Small intestine (tissue), 7 donors: Measurements from ENCODE around the gene TGM6. TPM values are rescaled to one million over a fixed set of nuclear protein-coding genes. Genes with fewer than 3 reads are reported as not detected.

Experiments
- DNase-seq, 2 donors: peaks; one replicate each; pipeline versions ENCODE4 v3.0.0 to v3.0.0-alpha.2; 2013
- FAIRE-seq: peaks from 2 replicates; lab custom pipeline; 2012; peaks lifted over from hg19 to GRCh38; lab: Jason Lieb, UNC
- H3K27ac ChIP-seq, 3 donors: one replicate each; pipeline ENCODE4 v1.5.1; 2013; ENCODE audit warnings: low read length in 2 of 3, mild to moderate bottlenecking in 2 of 3, control low read depth in 1 of 3, inconsistent platforms in 1 of 3, low read depth in 1 of 3, moderate library complexity in 1 of 3
- H3K27me3 ChIP-seq, 3 donors: one replicate each; pipeline ENCODE4 v1.6.1; 2013; ENCODE audit warnings: low read length in 3 of 3, inconsistent platforms in 1 of 3; ENCODE audit not compliant: control insufficient read depth in 3 of 3, insufficient read depth in 3 of 3
- H3K36me3 ChIP-seq, 3 donors: one replicate each; pipeline ENCODE4 v1.6.1; 2013; ENCODE audit warnings: low read length in 3 of 3, inconsistent platforms in 1 of 3, low read depth in 1 of 3, mild to moderate bottlenecking in 1 of 3, moderate library complexity in 1 of 3; ENCODE audit not compliant: control insufficient read depth in 3 of 3, insufficient read depth in 2 of 3
- H3K4me1 ChIP-seq, 3 donors: one replicate each; pipeline ENCODE4 v1.6.1; 2013; ENCODE audit warnings: low read length in 2 of 3, inconsistent platforms in 1 of 3, low read depth in 1 of 3, mild to moderate bottlenecking in 1 of 3, moderate library complexity in 1 of 3; ENCODE audit not compliant: control insufficient read depth in 3 of 3, insufficient read depth in 2 of 3
- H3K4me3 ChIP-seq, 3 donors: one replicate each; pipeline ENCODE4 v1.5.1; 2013; ENCODE audit warnings: low read length in 3 of 3, control low read depth in 1 of 3, inconsistent platforms in 1 of 3, low read depth in 1 of 3, mild to moderate bottlenecking in 1 of 3, moderate library complexity in 1 of 3
- H3K9me3 ChIP-seq, 2 donors: one replicate each; pipeline ENCODE4 v1.6.1; 2013; ENCODE audit warnings: low read depth in 1 of 2, low read length in 1 of 2; ENCODE audit not compliant: control insufficient read depth in 2 of 2, insufficient read depth in 1 of 2
- WGBS, 3 donors: extraction: QIAGEN DNeasy Blood & Tissue Kit; methylation state at CpG; one replicate each; pipeline ENCODE4 v1.1.7; 2013; 5-methylcytosine and 5-hydroxymethylcytosine counted together
- polyA plus RNA-seq, 4 donors: library from polyadenylated mRNA; stranded (reverse) in 3 of 4; unstranded in 1 of 4; fragments of 200-250 nt in 3 of 4; fragments of 120-200 nt in 1 of 4; gene quantifications; one replicate each; pipeline versions ENCODE4 v1.2.1 to v1.2.3, GENCODE V29; 2013
- donor health status: healthy with polysubstance abuse.
- donor health status: control.
- donor health status: control.
- donor health status: Bipolar disorder and iron deficiency.
- donor health status: healthy.

Gene TGM6
- polyA plus RNA-seq, 4 donors = not detected

DNA sequence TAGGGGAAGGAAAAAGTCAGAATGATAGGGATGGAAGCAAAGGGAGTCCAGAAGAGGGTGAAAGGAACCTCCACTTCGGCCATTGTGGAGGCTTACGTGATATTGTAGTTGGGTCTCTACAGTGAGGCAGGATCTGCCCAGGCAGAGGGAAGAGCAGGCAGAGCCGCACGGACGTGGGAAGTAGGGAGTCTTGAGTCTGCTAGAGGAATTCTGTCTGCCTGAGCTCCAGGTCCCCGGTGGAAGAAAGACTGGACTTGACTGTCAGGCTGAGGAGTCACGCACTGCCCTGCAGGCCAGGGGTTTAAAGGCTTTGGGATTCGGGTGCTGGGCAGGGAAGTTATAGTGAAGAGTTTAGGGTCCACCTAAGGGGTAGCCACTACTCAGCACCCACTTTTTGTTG, 16.4 kb downstream of the TGM6 start:
- H3K27me3 ChIP-seq = no peaks in the 10 kb centered on the region
- peaks cover 0 to 2% of the 10 kb centered on the region in 2 donors for H3K9me3 ChIP-seq
- no peaks in the 10 kb centered on the region for H3K4me1 ChIP-seq
- no peak for DNase-seq
- H3K36me3 ChIP-seq = no peaks in the 10 kb centered on the region
- WGBS, 3 donors = 90 to 91% (median 91%) methylated on average over 8 of the region's 8 CpGs
- H3K4me3 ChIP-seq = no peak overlapping the region
- no peak overlapping the region for H3K27ac ChIP-seq
- no peak for FAIRE-seq

DNA sequence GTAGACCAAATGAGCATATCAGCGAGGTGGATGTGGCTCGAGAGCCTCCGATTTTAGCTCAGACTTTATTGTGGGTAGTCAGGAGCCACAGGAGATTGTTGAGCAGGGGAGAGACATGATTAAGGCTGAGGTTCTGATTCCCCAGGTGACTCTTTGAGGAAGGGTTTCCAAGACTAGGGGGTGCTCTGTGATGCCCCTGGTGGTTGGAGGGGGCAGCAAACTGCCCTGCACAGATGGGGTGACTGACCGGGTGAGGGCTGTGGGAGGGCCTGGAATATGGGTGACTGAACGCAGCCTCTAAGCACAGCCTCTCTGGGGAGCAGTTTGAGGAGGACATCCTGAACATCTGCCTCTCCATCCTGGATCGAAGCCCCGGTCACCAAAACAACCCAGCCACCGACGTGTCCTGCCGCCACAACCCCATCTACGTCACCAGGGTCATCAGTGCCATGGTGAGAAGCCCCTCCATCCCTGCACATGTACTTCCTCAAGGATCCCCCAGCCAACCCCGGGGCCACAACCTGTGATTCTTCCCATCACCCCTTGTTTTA, 17.0 kb downstream of the TGM6 start:
- H3K27ac ChIP-seq = no peak overlapping the region
- no peak for FAIRE-seq
- H3K9me3 ChIP-seq = peaks cover 0 to 2% of the 10 kb centered on the region in 2 donors
- H3K4me3 ChIP-seq = no peak overlapping the region
- no peaks in the 10 kb centered on the region for H3K27me3 ChIP-seq
- no peaks in the 10 kb centered on the region for H3K4me1 ChIP-seq
- no peaks in the 10 kb centered on the region for H3K36me3 ChIP-seq
- WGBS, 3 donors = 85 to 89% (median 88%) methylated on average over 11 to 12 of the region's 12 CpGs
- DNase-seq = no peak

GRCh38 chr20:2398449-2398848, 17.7 kb downstream of the TGM6 start:
- Histone ChIP-seq H3K9me3 (peaks cover 0 to 2% of the 10 kb centered on the region in 2 donors), H3K4me3 (no peak overlapping the region), H3K27ac (no peak overlapping the region), H3K4me1 (no peaks in the 10 kb centered on the region), H3K36me3 (no peaks in the 10 kb centered on the region), H3K27me3 (no peaks in the 10 kb centered on the region)
- FAIRE-seq = no peak
- DNase-seq = no peak
- WGBS, 3 donors = 79 to 82% (median 80%) methylated on average over 1 of the region's 1 CpG

GRCh38 chr20:2399390-2399789, 18.7 kb downstream of the TGM6 start:
- no peak overlapping the region for H3K27ac ChIP-seq
- H3K4me1 ChIP-seq = no peaks in the 10 kb centered on the region
- H3K4me3 ChIP-seq = no peak overlapping the region
- FAIRE-seq (no peak), DNase-seq (no peak)
- 94% methylated on average over 16 of the region's 16 CpGs for WGBS, 3 donors
- H3K27me3 ChIP-seq = no peaks in the 10 kb centered on the region
- H3K9me3 ChIP-seq = peaks cover 0 to 2% of the 10 kb centered on the region in 2 donors
- no peaks in the 10 kb centered on the region for H3K36me3 ChIP-seq

GRCh38 chr20:2400290-2400689, 19.6 kb downstream of the TGM6 start:
- no peaks in the 10 kb centered on the region for H3K36me3 ChIP-seq
- peaks cover 0 to 6% of the 10 kb centered on the region in 2 donors for H3K9me3 ChIP-seq
- DNase-seq = no peak
- H3K27ac ChIP-seq = no peak overlapping the region
- no peak for FAIRE-seq
- no peaks in the 10 kb centered on the region for H3K27me3 ChIP-seq
- H3K4me1 ChIP-seq = no peaks in the 10 kb centered on the region
- 88 to 92% (median 90%) methylated on average over 11 of the region's 11 CpGs for WGBS, 3 donors
- H3K4me3 ChIP-seq = no peak overlapping the region

DNA sequence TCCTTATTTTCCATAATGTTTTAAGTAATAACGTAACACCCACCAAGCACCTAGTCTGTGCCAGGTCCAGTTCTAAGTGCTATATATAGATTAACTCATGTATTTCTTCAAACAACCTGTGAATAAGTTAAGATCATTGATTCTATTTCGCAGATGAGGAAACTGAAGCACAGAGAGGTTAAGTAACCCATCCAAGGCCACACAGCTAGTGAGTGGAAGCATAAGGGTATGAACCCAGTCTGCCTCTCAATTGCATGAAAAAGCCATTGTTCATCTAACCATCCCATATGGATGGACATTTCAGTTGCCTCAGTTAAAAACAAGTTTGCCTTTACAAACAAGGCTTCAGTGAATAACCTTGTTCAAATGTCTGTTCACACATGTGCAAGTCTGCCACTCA, 20.8 kb downstream of the TGM6 start:
- Histone ChIP-seq H3K9me3 (peaks cover 0 to 10% of the 10 kb centered on the region in 2 donors), H3K36me3 (no peaks in the 10 kb centered on the region), H3K27me3 (no peaks in the 10 kb centered on the region), H3K27ac (no peak overlapping the region), H3K4me1 (no peaks in the 10 kb centered on the region), H3K4me3 (no peak overlapping the region)
- FAIRE-seq = no peak
- no peak for DNase-seq
- WGBS, 3 donors = 85 to 90% (median 88%) methylated on average over 2 of the region's 2 CpGs

GRCh38 chr20:2402271-2402980, 21.7 kb downstream of the TGM6 start:
- Histone ChIP-seq H3K9me3 (peaks cover 0 to 10% of the 10 kb centered on the region in 2 donors), H3K36me3 (no peaks in the 10 kb centered on the region), H3K27ac (no peak overlapping the region), H3K27me3 (no peaks in the 10 kb centered on the region), H3K4me1 (no peaks in the 10 kb centered on the region), H3K4me3 (no peak overlapping the region)
- DNase-seq (peak; percentile 6 to 16), FAIRE-seq (no peak)
- whole genome bisulfite sequencing, 3 donors = 47 to 57% (median 53%) methylated on average over 7 of the region's 7 CpGs

DNA sequence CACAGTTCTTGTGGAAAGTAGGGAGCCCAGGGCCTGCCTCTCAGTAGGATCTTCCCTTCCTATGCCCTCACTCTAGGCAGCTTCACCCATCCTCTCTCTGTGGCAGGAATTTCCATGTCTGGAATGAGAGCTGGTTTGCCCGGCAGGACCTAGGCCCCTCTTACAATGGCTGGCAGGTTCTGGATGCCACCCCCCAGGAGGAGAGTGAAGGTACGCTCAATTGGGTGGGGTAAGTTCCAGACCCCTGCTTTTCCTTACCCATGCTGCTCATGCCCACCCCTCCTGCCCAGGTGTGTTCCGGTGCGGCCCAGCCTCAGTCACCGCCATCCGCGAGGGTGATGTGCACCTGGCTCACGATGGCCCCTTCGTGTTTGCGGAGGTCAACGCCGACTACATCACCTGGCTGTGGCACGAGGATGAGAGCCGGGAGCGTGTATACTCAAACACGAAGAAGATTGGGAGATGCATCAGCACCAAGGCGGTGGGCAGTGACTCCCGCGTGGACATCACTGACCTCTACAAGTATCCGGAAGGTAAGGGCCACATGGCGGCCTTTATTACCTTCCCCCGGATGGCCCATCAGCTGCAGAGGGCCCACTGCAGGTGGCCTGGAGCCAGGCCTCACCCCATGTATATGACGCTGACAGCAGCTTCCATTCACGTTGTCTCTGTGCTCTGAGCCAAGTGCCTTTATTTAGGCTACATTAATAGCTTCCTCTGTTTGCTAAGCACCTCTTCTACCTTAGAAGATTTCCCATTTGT, 22.8 kb downstream of the TGM6 start:
- no peak for FAIRE-seq
- no peak overlapping the region for H3K27ac ChIP-seq
- no peaks in the 10 kb centered on the region for H3K36me3 ChIP-seq
- peaks cover 0 to 7% of the 10 kb centered on the region in 2 donors for H3K9me3 ChIP-seq
- H3K4me3 ChIP-seq = no peak overlapping the region
- no peaks in the 10 kb centered on the region for H3K27me3 ChIP-seq
- H3K4me1 ChIP-seq = no peaks in the 10 kb centered on the region
- 89 to 91% (median 91%) methylated on average over 24 of the region's 24 CpGs for WGBS, 3 donors
- no peak for DNase-seq
